Umbilical cord (tissue), 2 donors: Measurements from ENCODE around the gene PDGFB. TPM values are rescaled to one million over a fixed set of nuclear protein-coding genes. Genes with fewer than 3 reads are reported as not detected.

Experiments used
- DNase-seq: peaks from one replicate; pipeline ENCODE4 v3.0.0-alpha.2; 2015; ENCODE audit warnings: low spot score
- total RNA-seq: library from RNA; depleted of rRNA; stranded (reverse); fragments of >200 nt; gene quantifications from one replicate; pipeline ENCODE4 v1.2.3, GENCODE V29; 2014; ENCODE audit warnings: low replicate concordance; ENCODE audit not compliant: insufficient read depth

Gene PDGFB
- total RNA-seq, 1 donor from 2014 or later = 4.8 TPM

- peak; percentile 73 for DNase-seq
Measured at GRCh38 chr22:39176143-39176713, 68.6 kb downstream of the PDGFB start.

DNA sequence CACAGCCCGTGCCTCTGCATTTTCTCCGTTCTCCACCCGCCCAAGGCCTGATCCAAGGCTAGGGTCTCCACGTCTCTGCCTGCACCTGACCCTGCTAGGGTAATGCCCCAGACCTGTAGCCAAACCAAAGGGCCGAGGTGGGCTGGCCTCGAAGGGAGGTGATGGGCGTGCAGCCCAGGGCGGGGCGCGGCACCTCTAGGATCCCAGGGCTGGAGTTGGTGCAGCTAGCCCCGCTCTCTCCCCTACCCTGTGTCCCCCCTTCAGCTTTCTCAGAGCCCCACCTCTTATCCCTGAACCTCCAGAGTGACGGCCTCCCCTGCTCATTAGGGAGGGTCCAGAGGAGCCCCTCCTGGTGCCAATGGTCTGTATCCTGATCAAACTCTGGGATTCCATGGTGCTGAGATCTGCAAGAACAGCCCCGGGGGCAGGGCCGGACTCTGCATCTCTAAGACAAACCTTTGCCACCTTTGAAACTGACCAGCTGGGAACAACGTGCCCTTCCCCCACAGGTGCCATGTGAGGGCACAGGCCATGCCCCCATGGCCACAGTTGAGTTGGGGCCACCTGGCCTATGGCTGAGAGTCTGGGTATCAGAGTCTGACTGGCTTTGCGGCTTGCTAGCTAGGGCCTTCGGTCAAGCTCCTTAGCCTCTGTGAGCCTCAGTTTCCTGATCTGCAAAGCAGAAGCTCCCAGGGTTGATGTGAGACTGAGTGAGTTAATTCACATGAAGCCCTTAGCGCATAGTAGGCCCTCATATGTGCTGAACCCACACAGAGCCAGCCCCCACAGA is 69.2 kb downstream of the PDGFB start:
- DNase-seq = peak; percentile 12

- DNase-seq = peak; percentile 87
Measured at GRCh38 chr22:39174498-39175352, 70.1 kb downstream of the PDGFB start.

DNA sequence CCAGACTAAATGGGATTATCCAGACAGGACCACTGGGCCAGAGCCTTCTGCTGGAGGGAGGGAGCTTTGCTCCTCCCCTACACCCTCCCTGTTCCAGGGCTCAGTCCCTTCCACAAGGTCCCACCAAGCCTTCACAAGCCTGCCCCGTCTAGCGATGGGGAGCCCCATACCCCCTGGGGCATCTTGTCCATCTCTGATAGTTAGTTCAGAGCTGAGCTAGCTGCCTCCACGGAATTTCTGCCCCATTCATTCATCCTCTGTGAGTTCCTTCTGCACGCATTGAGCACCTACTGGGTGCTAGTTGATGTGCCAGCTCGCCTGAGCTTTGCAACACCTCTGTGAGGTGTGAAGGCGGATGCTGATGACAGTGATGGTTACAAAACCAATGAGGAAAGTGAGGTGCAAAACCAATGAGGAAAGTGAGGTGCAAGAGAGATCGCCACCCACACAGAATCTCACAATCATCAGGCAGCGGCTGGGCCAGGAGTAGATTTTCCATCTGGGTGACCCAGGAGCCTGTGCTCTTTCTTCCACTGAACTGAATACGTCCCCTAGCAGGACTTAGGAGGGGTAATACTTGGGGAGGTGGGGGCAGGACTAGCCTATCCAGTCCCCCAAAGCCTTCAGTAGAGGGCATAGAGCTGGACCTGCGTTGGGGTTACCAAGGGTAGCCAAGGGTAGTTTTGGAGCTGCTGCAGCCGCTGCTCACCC is 70.8 kb downstream of the PDGFB start:
- DNase-seq = no peak

Other genes starting within 250 kb of the PDGFB start
- 4.6 TPM for gene APOBEC3C, start 230.7 kb downstream of the PDGFB start, total RNA-seq
- 2.4 TPM for gene APOBEC3D, start 223.9 kb downstream of the PDGFB start, total RNA-seq
- 1.7 TPM for gene APOBEC3F, start 204.1 kb downstream of the PDGFB start, total RNA-seq
- gene APOBEC3G, start 167.7 kb downstream of the PDGFB start, total RNA-seq = 7.9 TPM
- gene APOBEC3H, start 147.7 kb downstream of the PDGFB start, total RNA-seq = not detected
- 10.4 TPM for gene CBX7, start 92.3 kb downstream of the PDGFB start, total RNA-seq
- 2,339 TPM for gene RPL3, start 74.6 kb upstream of the PDGFB start, total RNA-seq
- 3.6 TPM for gene SYNGR1, start 105.0 kb upstream of the PDGFB start, total RNA-seq
- 18.8 TPM for gene TAB1, start 154.8 kb upstream of the PDGFB start, total RNA-seq
- gene MGAT3, start 212.0 kb upstream of the PDGFB start, total RNA-seq = 2.2 TPM